SKM-1 (cell line): ENCODE measurements around the gene MTERF2.
"Not testable (repeated sequence)": the region's sequence is repeated elsewhere in the genome, so short reads cannot be mapped to it uniquely, and the experiment has no call there.

Source experiments
- DNase-seq: peaks from one replicate; lab custom pipeline; 2025; ENCODE audit not compliant: unreplicated experiment; lab: John Stamatoyannopoulos, UW

Gene MTERF2

GRCh38 chr12:106986625-106987389 lies at the start of gene MTERF2:
TSS of gene MTERF2 (minus strand) at chr12:106987146. CDS start at chr12:106978714, 8,432 bp downstream.
- DNase-seq = peak; percentile 29

GRCh38 chr12:107035733-107036132 lies 48.8 kb upstream of the MTERF2 start:
- no peak for DNase-seq

GRCh38 chr12:107033758-107034739 lies 47.1 kb upstream of the MTERF2 start:
- no peak for DNase-seq

GRCh38 chr12:107032266-107032665 lies 45.3 kb upstream of the MTERF2 start:
- no peak for DNase-seq

- no peak for DNase-seq
These were observed 44.1 kb upstream of the MTERF2 start for GRCh38 chr12:107031061-107031460.

GRCh38 chr12:107029081-107029480 lies 42.1 kb upstream of the MTERF2 start:
- DNase-seq = no peak

- no peak for DNase-seq
These were observed 40.7 kb upstream of the MTERF2 start for GRCh38 chr12:107027636-107028053.

GRCh38 chr12:107026806-107027635 lies 40.1 kb upstream of the MTERF2 start:
- no peak for DNase-seq

- DNase-seq = not testable (repeated sequence)
These were observed 39.4 kb upstream of the MTERF2 start for GRCh38 chr12:107026356-107026755.

- DNase-seq = no peak
These were observed 38.7 kb upstream of the MTERF2 start for GRCh38 chr12:107025671-107026070.

GRCh38 chr12:107019546-107019945 lies 32.6 kb upstream of the MTERF2 start:
- DNase-seq = no peak

- no peak for DNase-seq
These were observed 30.1 kb upstream of the MTERF2 start for GRCh38 chr12:107017042-107017441.

- DNase-seq = no peak
These were observed 27.1 kb upstream of the MTERF2 start for GRCh38 chr12:107014055-107014454.

- no peak for DNase-seq
These were observed 25.9 kb upstream of the MTERF2 start for GRCh38 chr12:107012736-107013425.

GRCh38 chr12:107011519-107011918 lies 24.6 kb upstream of the MTERF2 start:
- DNase-seq = no peak

- DNase-seq = no peak
These were observed 20.5 kb upstream of the MTERF2 start for GRCh38 chr12:107007411-107007810.

- not testable (repeated sequence) for DNase-seq
These were observed 15.7 kb upstream of the MTERF2 start for GRCh38 chr12:107002665-107003064.

GRCh38 chr12:106999446-106999845 lies 12.5 kb upstream of the MTERF2 start:
- DNase-seq = no peak

- no peak for DNase-seq
These were observed 11.0 kb upstream of the MTERF2 start for GRCh38 chr12:106997916-106998315.

- DNase-seq = not testable (repeated sequence)
These were observed 9.2 kb upstream of the MTERF2 start for GRCh38 chr12:106996102-106996501.
